Urinary bladder (tissue), 4 donors: Measurements from ENCODE around the gene GRK3. TPM values are rescaled to one million over a fixed set of nuclear protein-coding genes. Genes with fewer than 3 reads are reported as not detected.

ENCODE experiments used
- DNase-seq: peaks from one replicate; pipeline ENCODE4 v3.0.0-alpha.2; 2015; ENCODE audit errors: extremely low spot score
- H3K27ac ChIP-seq: one replicate; pipeline ENCODE4 v1.5.1; 2013; ENCODE audit warnings: low read depth, mild to moderate bottlenecking, moderate library complexity
- H3K36me3 ChIP-seq: one replicate; pipeline ENCODE4 v1.6.1; 2013; ENCODE audit warnings: mild to moderate bottlenecking, moderate library complexity; ENCODE audit not compliant: insufficient read depth
- H3K4me1 ChIP-seq: one replicate; pipeline ENCODE4 v1.6.1; 2013; ENCODE audit warnings: mild to moderate bottlenecking, moderate library complexity; ENCODE audit not compliant: insufficient read depth
- H3K4me3 ChIP-seq: one replicate; pipeline ENCODE4 v1.5.1; 2013; ENCODE audit warnings: low read depth, low read length
- WGBS: extraction: QIAGEN DNeasy Blood & Tissue Kit; methylation state at CpG from one replicate; pipeline ENCODE4 v1.1.7; 2013; 5-methylcytosine and 5-hydroxymethylcytosine counted together
- polyA plus RNA-seq: library from polyadenylated mRNA; stranded (reverse); fragments of 200-250 nt; gene quantifications from one replicate; pipeline ENCODE4 v1.2.3, GENCODE V29; 2013
- total RNA-seq: library from RNA; depleted of rRNA; stranded (reverse); fragments of >200 nt; gene quantifications from one replicate; pipeline ENCODE4 v1.2.3, GENCODE V29; 2014
- donor health status: healthy with polysubstance abuse.
- donor health status: healthy.

GRK3 gene
- total and polyA plus RNA-seq, 2 donors: 2.7 to 15.8 TPM

- Histone ChIP-seq H3K27ac (no peak overlapping the region), H3K4me3 (no peak overlapping the region), H3K36me3 (no peaks in the 10 kb centered on the region), H3K4me1 (peaks cover 1% of the 10 kb centered on the region)
- DNase-seq: no peak
- WGBS: 75% methylated on average over 2 of the region's 2 CpGs
Observed at GRCh38 chr22:25680051-25680450, 115.6 kb downstream of the GRK3 start.

- Histone ChIP-seq H3K27ac (no peak overlapping the region), H3K4me1 (peaks cover 1% of the 10 kb centered on the region), H3K4me3 (no peak overlapping the region), H3K36me3 (no peaks in the 10 kb centered on the region)
- DNase-seq: no peak
- 88% methylated on average over 6 of the region's 6 CpGs for WGBS
Observed at GRCh38 chr22:25680956-25681355, 116.5 kb downstream of the GRK3 start.

- Histone ChIP-seq H3K27ac (no peak overlapping the region), H3K4me3 (no peak overlapping the region), H3K36me3 (no peaks in the 10 kb centered on the region), H3K4me1 (peaks cover 1% of the 10 kb centered on the region)
- whole genome bisulfite sequencing: 69% methylated on average over 3 of the region's 3 CpGs
- DNase-seq: no peak
Observed at GRCh38 chr22:25682109-25682508, 117.6 kb downstream of the GRK3 start.

GRCh38 chr22:25688627-25689026, 124.2 kb downstream of the GRK3 start:
- WGBS: 97% methylated on average over 5 of the region's 5 CpGs
- no peak overlapping the region for H3K27ac ChIP-seq
- no peak for DNase-seq
- no peak overlapping the region for H3K4me3 ChIP-seq
- H3K36me3 ChIP-seq: no peaks in the 10 kb centered on the region
- no peaks in the 10 kb centered on the region for H3K4me1 ChIP-seq

- 96% methylated on average over 2 of the region's 2 CpGs for WGBS
- Histone ChIP-seq H3K4me1 (no peaks in the 10 kb centered on the region), H3K27ac (no peak overlapping the region)
Observed at GRCh38 chr22:25689631-25690030, 125.2 kb downstream of the GRK3 start.

GRCh38 chr22:25690798-25691197, 126.3 kb downstream of the GRK3 start:
- DNase-seq: no peak
- 86% methylated on average over 5 of the region's 5 CpGs for WGBS
- Histone ChIP-seq H3K4me1 (no peaks in the 10 kb centered on the region), H3K36me3 (no peaks in the 10 kb centered on the region), H3K27ac (no peak overlapping the region), H3K4me3 (no peak overlapping the region)

More at GRCh38 chr22:25689631-25690030, 125.2 kb downstream of the GRK3 start:
- H3K36me3 ChIP-seq: no peaks in the 10 kb centered on the region
- H3K4me3 ChIP-seq: no peak overlapping the region
- DNase-seq: no peak

- no peak overlapping the region for H3K27ac ChIP-seq
- DNase-seq: no peak
- WGBS: 79% methylated on average over 15 of the region's 15 CpGs
- H3K4me3 ChIP-seq: no peak overlapping the region
- H3K4me1 ChIP-seq: no peaks in the 10 kb centered on the region
- no peaks in the 10 kb centered on the region for H3K36me3 ChIP-seq
Observed at GRCh38 chr22:25692397-25693267, 128.2 kb downstream of the GRK3 start.

- H3K36me3 ChIP-seq: no peaks in the 10 kb centered on the region
- DNase-seq: no peak
- no peak overlapping the region for H3K4me3 ChIP-seq
Observed at GRCh38 chr22:25693268-25693565, 128.7 kb downstream of the GRK3 start.

GRCh38 chr22:25694196-25694907, 129.9 kb downstream of the GRK3 start:
- H3K36me3 ChIP-seq: no peaks in the 10 kb centered on the region
- no peak overlapping the region for H3K27ac ChIP-seq
- WGBS: 92% methylated on average over 16 of the region's 16 CpGs
- DNase-seq: no peak
- H3K4me3 ChIP-seq: no peak overlapping the region
- no peaks in the 10 kb centered on the region for H3K4me1 ChIP-seq

More at GRCh38 chr22:25693268-25693565, 128.7 kb downstream of the GRK3 start:
- no peaks in the 10 kb centered on the region for H3K4me1 ChIP-seq
- no peak overlapping the region for H3K27ac ChIP-seq
- WGBS: 97% methylated on average over 4 of the region's 4 CpGs

- H3K4me3 ChIP-seq: no peak overlapping the region
- no peak for DNase-seq
- H3K27ac ChIP-seq: no peak overlapping the region
- H3K4me1 ChIP-seq: no peaks in the 10 kb centered on the region
- H3K36me3 ChIP-seq: no peaks in the 10 kb centered on the region
- WGBS: 92% methylated on average over 5 of the region's 5 CpGs
Observed at GRCh38 chr22:25695146-25695545, 130.7 kb downstream of the GRK3 start.

- Histone ChIP-seq H3K4me3 (no peak overlapping the region), H3K27ac (no peak overlapping the region), H3K36me3 (no peaks in the 10 kb centered on the region), H3K4me1 (no peaks in the 10 kb centered on the region)
- WGBS: 70% methylated on average over 2 of the region's 2 CpGs
- peak; percentile 70 for DNase-seq
Observed at GRCh38 chr22:25696763-25697162, 132.3 kb downstream of the GRK3 start.

- no peak overlapping the region for H3K4me3 ChIP-seq
- H3K27ac ChIP-seq: no peak overlapping the region
- WGBS: 72% methylated on average over 5 of the region's 5 CpGs
- no peaks in the 10 kb centered on the region for H3K36me3 ChIP-seq
- H3K4me1 ChIP-seq: no peaks in the 10 kb centered on the region
- DNase-seq: peak; percentile 39
Observed at GRCh38 chr22:25697181-25697664, 132.7 kb downstream of the GRK3 start.

GRCh38 chr22:25697978-25698377, 133.5 kb downstream of the GRK3 start:
- DNase-seq: no peak
- no peaks in the 10 kb centered on the region for H3K4me1 ChIP-seq
- H3K4me3 ChIP-seq: no peak overlapping the region
- WGBS: 96% methylated on average over 2 of the region's 2 CpGs
- no peak overlapping the region for H3K27ac ChIP-seq
- H3K36me3 ChIP-seq: no peaks in the 10 kb centered on the region

- Histone ChIP-seq H3K36me3 (no peaks in the 10 kb centered on the region), H3K27ac (no peak overlapping the region), H3K4me1 (no peaks in the 10 kb centered on the region), H3K4me3 (no peak overlapping the region)
- no peak for DNase-seq
- WGBS: 88% methylated on average over 7 of the region's 7 CpGs
Observed at GRCh38 chr22:25698461-25698860, 134.0 kb downstream of the GRK3 start.
